ENCODE results near the gene ELAC1.

ELAC1 gene

DNA sequence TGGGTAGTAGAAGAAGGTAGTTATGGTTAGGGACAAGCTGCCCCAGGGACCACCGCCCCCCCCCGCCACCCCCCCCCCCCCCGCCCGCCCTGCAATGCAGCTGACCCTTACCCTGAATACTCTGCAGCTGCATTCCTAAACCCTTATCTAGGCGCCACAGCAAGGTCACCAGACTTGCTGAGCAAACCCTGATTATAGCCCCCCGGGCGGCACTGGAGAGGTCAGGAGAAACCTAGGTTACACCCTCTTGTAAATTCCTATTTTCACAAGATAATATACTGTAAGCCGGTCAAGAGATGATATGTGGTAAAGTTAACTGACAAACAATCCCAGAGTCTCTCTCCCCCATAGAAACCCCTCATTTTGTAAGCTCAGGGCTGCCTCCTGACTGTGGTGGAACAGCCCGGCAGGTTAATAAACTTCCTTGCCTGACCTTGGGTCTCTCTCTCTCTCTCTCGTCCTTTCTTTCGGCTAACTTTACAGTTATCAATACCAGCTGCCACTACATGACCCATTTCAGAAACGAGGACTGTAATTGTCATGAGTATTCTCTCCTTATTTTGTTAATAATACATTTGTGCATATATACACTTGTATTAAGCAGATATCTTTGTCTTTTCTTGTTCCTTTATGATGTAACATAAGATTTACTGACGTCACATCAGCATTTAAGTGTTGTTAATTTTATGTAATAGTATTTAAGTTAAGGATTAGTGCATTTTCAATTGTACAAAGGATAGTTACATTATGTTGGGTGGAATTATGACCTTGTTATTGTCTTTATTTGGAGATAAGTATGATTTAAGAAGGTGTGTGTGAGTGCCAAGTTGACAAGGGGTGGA is 39.3 kb downstream of the ELAC1 start:
- Histone ChIP-seq H4K20me1 (ENCODE audit: insufficient read depth, low read length) (no peaks in the 10 kb centered on the region), H2AFZ (ENCODE audit: low read depth, low read length) (no peak overlapping the region), H3K9me3 (ENCODE audit: insufficient read depth, low read length) (no peaks in the 10 kb centered on the region), H3K27me3 (ENCODE audit: low read depth, low read length) (no peaks in the 10 kb centered on the region), H3K36me3 (replicated peaks; ENCODE audit: low read depth, low read length) (no peaks in the 10 kb centered on the region), H3K4me3 (ENCODE audit: low read length) (no peak overlapping the region), H3K4me2 (ENCODE audit: low read length) (no peak overlapping the region), H3K27ac (ENCODE audit: low read length) (no peak overlapping the region), H3K9ac (ENCODE audit: low read length) (no peak overlapping the region), H3K4me1 (ENCODE audit: low read length) (peaks cover 6% of the 10 kb centered on the region; the same call in 1 of the 2 replicates), H3K79me2 (ENCODE audit: low read length) (no peaks in the 10 kb centered on the region)
- TF ChIP-seq, protein P1, sequence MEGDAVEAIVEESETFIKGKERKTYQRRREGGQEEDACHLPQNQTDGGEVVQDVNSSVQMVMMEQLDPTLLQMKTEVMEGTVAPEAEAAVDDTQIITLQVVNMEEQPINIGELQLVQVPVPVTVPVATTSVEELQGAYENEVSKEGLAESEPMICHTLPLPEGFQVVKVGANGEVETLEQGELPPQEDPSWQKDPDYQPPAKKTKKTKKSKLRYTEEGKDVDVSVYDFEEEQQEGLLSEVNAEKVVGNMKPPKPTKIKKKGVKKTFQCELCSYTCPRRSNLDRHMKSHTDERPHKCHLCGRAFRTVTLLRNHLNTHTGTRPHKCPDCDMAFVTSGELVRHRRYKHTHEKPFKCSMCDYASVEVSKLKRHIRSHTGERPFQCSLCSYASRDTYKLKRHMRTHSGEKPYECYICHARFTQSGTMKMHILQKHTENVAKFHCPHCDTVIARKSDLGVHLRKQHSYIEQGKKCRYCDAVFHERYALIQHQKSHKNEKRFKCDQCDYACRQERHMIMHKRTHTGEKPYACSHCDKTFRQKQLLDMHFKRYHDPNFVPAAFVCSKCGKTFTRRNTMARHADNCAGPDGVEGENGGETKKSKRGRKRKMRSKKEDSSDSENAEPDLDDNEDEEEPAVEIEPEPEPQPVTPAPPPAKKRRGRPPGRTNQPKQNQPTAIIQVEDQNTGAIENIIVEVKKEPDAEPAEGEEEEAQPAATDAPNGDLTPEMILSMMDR (IDR thresholded peaks at IDR 0.05; ENCODE audit: low read depth, low read length) = no peak
- TF ChIP-seq EZH2phosphoT487 (IDR thresholded peaks at IDR 0.05; ENCODE audit: low read depth) = no peak

DNA sequence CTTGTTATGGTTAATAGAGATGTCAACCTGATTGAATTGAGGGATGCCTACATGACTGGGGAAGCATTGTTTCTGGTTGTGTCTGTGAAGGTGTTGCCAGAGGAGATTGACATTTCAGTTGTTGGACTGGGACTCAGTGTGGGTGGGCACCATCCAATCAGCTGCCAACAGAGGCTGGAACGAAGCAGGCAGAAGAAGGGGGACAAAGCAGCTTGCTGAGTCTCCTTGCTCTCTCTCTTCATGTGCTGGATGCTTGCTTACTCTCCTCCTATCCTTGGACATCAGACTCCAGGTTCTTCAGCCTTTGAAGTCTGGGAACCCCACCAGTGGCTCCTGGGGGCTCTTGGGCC is 39.9 kb downstream of the ELAC1 start:
- Histone ChIP-seq H4K20me1 (ENCODE audit: insufficient read depth, low read length) (no peaks in the 10 kb centered on the region), H3K4me2 (ENCODE audit: low read length) (no peak overlapping the region), H3K9me3 (ENCODE audit: insufficient read depth, low read length) (no peaks in the 10 kb centered on the region), H3K36me3 (replicated peaks; ENCODE audit: low read depth, low read length) (no peaks in the 10 kb centered on the region), H3K4me3 (ENCODE audit: low read length) (no peak overlapping the region), H3K27ac (ENCODE audit: low read length) (no peak overlapping the region), H3K27me3 (ENCODE audit: low read depth, low read length) (no peaks in the 10 kb centered on the region), H3K9ac (ENCODE audit: low read length) (no peak overlapping the region), H3K4me1 (ENCODE audit: low read length) (peaks cover 6% of the 10 kb centered on the region; the same call in 1 of the 2 replicates), H2AFZ (ENCODE audit: low read depth, low read length) (no peak overlapping the region), H3K79me2 (ENCODE audit: low read length) (no peaks in the 10 kb centered on the region)
- TF ChIP-seq, protein P1 (IDR thresholded peaks at IDR 0.05; ENCODE audit: low read depth, low read length) = no peak
- no peak for TF ChIP-seq EZH2phosphoT487 (IDR thresholded peaks at IDR 0.05; ENCODE audit: low read depth)

DNA sequence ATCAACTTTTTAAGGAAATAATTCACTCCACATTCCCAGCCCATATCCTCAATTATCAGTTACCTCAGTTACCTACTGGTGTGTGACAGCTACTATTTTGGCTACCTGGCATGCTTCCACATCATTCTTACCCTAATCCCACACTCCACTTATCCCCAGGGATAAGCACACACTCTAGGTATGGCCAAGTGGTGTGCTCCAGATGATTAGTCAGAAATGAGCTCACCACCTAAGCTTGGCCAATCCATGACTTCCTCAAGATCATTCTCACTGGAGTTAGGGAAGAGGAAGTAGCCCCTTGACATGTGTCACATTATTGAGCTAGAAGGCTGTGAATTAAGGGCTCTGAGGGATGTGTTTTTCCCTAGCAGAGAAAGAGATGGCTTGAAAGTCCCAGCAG is 41.2 kb downstream of the ELAC1 start:
- Histone ChIP-seq H3K4me3 (ENCODE audit: low read length) (no peak overlapping the region), H3K4me1 (ENCODE audit: low read length) (peaks cover 12% of the 10 kb centered on the region)

DNA sequence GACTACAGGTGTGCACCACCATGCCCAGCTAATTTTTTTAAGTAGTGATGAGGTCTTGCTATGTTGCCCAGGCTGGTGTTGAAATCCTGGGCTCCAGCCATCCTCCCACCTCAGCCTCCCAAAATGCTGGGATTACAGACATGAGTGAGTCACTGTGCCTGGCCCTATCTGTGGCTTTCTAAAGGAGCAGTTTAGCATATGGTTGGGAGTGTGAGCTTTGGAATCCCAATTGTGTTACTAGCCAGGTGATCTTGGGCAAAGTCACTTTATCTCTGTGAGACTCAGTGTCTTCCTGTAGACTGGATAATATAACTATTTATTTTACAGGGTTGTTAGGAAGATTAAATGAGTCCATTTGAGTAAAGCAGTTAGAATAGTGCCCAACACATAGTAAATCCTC is 42.4 kb downstream of the ELAC1 start:
- Histone ChIP-seq H3K4me3 (ENCODE audit: low read length) (no peak overlapping the region), H2AFZ (ENCODE audit: low read depth, low read length) (no peak overlapping the region), H3K79me2 (ENCODE audit: low read length) (no peaks in the 10 kb centered on the region), H3K27me3 (ENCODE audit: low read depth, low read length) (no peaks in the 10 kb centered on the region), H3K27ac (ENCODE audit: low read length) (no peak overlapping the region), H3K9me3 (ENCODE audit: insufficient read depth, low read length) (peaks cover 4% of the 10 kb centered on the region; the same call in 1 of the 2 replicates), H3K4me1 (ENCODE audit: low read length) (peaks cover 12% of the 10 kb centered on the region), H3K9ac (ENCODE audit: low read length) (no peak overlapping the region), H3K36me3 (replicated peaks; ENCODE audit: low read depth, low read length) (peaks cover 12% of the 10 kb centered on the region), H4K20me1 (ENCODE audit: insufficient read depth, low read length) (no peaks in the 10 kb centered on the region), H3K4me2 (ENCODE audit: low read length) (no peak overlapping the region)
- TF ChIP-seq, protein P1 (IDR thresholded peaks at IDR 0.05; ENCODE audit: low read depth, low read length) = no peak
- no peak for TF ChIP-seq EZH2phosphoT487 (IDR thresholded peaks at IDR 0.05; ENCODE audit: low read depth)

More for the DNA sequence above, 41.2 kb downstream of the ELAC1 start:
- Histone ChIP-seq H3K4me2 (ENCODE audit: low read length) (no peak overlapping the region), H4K20me1 (ENCODE audit: insufficient read depth, low read length) (no peaks in the 10 kb centered on the region), H3K9me3 (ENCODE audit: insufficient read depth, low read length) (no peaks in the 10 kb centered on the region), H3K27me3 (ENCODE audit: low read depth, low read length) (no peaks in the 10 kb centered on the region), H3K36me3 (replicated peaks; ENCODE audit: low read depth, low read length) (peaks cover 6% of the 10 kb centered on the region), H3K27ac (ENCODE audit: low read length) (no peak overlapping the region), H2AFZ (ENCODE audit: low read depth, low read length) (no peak overlapping the region), H3K9ac (ENCODE audit: low read length) (no peak overlapping the region), H3K79me2 (ENCODE audit: low read length) (no peaks in the 10 kb centered on the region)
- TF ChIP-seq EZH2phosphoT487 (IDR thresholded peaks at IDR 0.05; ENCODE audit: low read depth) = no peak
- TF ChIP-seq, protein P1 (IDR thresholded peaks at IDR 0.05; ENCODE audit: low read depth, low read length) = no peak
